Hepatic stellate cell (primary cell): ENCODE results near the gene CLN6.
A peak's percentile ranks its signal among the peaks of the same experiment; 100 is the strongest.
"Not testable (repeated sequence)": the region's sequence is repeated elsewhere in the genome, so short reads cannot be mapped to it uniquely, and the experiment has no call there.

Experiments
- DNase-seq: peaks from one replicate; pipeline ENCODE4 v3.0.0; 2011; ENCODE audit warnings: low spot score

The CLN6 gene

GRCh38 chr15:68223171-68223570 is 6.4 kb downstream of the CLN6 start:
- DNase-seq, result no peak

GRCh38 chr15:68222432-68222743 is 7.1 kb downstream of the CLN6 start:
- DNase-seq, result not testable (repeated sequence)

GRCh38 chr15:68221530-68222431 is 7.7 kb downstream of the CLN6 start:
- not testable (repeated sequence) for DNase-seq

- DNase-seq, result no peak
Measured at GRCh38 chr15:68220967-68221366, 8.6 kb downstream of the CLN6 start.

- no peak for DNase-seq
Measured at GRCh38 chr15:68220489-68220888, 9.0 kb downstream of the CLN6 start.

GRCh38 chr15:68218847-68219798 is 10.4 kb downstream of the CLN6 start:
- no peak for DNase-seq

- no peak for DNase-seq
Measured at GRCh38 chr15:68218331-68218730, 11.2 kb downstream of the CLN6 start.

GRCh38 chr15:68217341-68217740 is 12.2 kb downstream of the CLN6 start:
- DNase-seq, result no peak

- DNase-seq, result no peak
Measured at GRCh38 chr15:68214838-68215254, 14.7 kb downstream of the CLN6 start.

GRCh38 chr15:68213991-68214837 is 15.3 kb downstream of the CLN6 start:
- no peak for DNase-seq

GRCh38 chr15:68213491-68213845 is 16.1 kb downstream of the CLN6 start:
- DNase-seq, result not testable (repeated sequence)

GRCh38 chr15:68211656-68212320 is 17.7 kb downstream of the CLN6 start:
- DNase-seq, result no peak

- DNase-seq, result peak; percentile 80
Measured at GRCh38 chr15:68210821-68211655, 18.5 kb downstream of the CLN6 start.

GRCh38 chr15:68210409-68210756 is 19.1 kb downstream of the CLN6 start:
- no peak for DNase-seq

- no peak for DNase-seq
Measured at GRCh38 chr15:68209735-68210408, 19.7 kb downstream of the CLN6 start.

GRCh38 chr15:68209272-68209671 is 20.3 kb downstream of the CLN6 start:
- DNase-seq, result no peak

GRCh38 chr15:68208636-68209240 is 20.8 kb downstream of the CLN6 start:
- DNase-seq, result no peak

GRCh38 chr15:68208136-68208535 is 21.4 kb downstream of the CLN6 start:
- no peak for DNase-seq

GRCh38 chr15:68207176-68207935 is 22.2 kb downstream of the CLN6 start:
- no peak for DNase-seq
